Measurements from ENCODE around the gene STK38. TPM values are rescaled to one million over a fixed set of nuclear protein-coding genes. Genes with fewer than 3 reads are reported as not detected.
"Not testable (repeated sequence)": the region's sequence is repeated elsewhere in the genome, so short reads cannot be mapped to it uniquely, and the experiment has no call there.

The STK38 gene
- total RNA-seq, 2 donors from 2014 or later = 16.1 to 17.6 TPM

GRCh38 chr6:36578431-36578830 is 31.2 kb upstream of the STK38 start:
- Histone ChIP-seq H3K4me3 (no peak overlapping the region), H3K27ac (peak overlapping the region in 1 of 2 donors; percentile 57), H3K36me3 (no peaks in the 10 kb centered on the region), H3K27me3 (no peaks in the 10 kb centered on the region), H3K9me3 (no peaks in the 10 kb centered on the region), H3K4me1 (peaks cover 0 to 14% of the 10 kb centered on the region in 2 donors)
- TF ChIP-seq CTCF (IDR thresholded peaks at IDR 0.05) = no peak
- DNase-seq (ENCODE audit: low spot score) = no peak

- H3K27ac ChIP-seq = no peak overlapping the region
These were observed 30.8 kb upstream of the STK38 start for GRCh38 chr6:36578030-36578429.

GRCh38 chr6:36577301-36577700 is 30.0 kb upstream of the STK38 start:
- H3K4me3 ChIP-seq = no peak overlapping the region
- H3K27ac ChIP-seq = no peak overlapping the region
- peaks cover 0 to 14% of the 10 kb centered on the region in 2 donors for H3K4me1 ChIP-seq
- no peak for TF ChIP-seq CTCF (IDR thresholded peaks at IDR 0.05)
- H3K36me3 ChIP-seq = no peaks in the 10 kb centered on the region
- DNase-seq (ENCODE audit: low spot score) = no peak
- H3K9me3 ChIP-seq = no peaks in the 10 kb centered on the region
- H3K27me3 ChIP-seq = no peaks in the 10 kb centered on the region

More at GRCh38 chr6:36578030-36578429, 30.8 kb upstream of the STK38 start:
- no peak for DNase-seq (ENCODE audit: low spot score)
- Histone ChIP-seq H3K27me3 (no peaks in the 10 kb centered on the region), H3K9me3 (no peaks in the 10 kb centered on the region), H3K4me3 (no peak overlapping the region), H3K36me3 (no peaks in the 10 kb centered on the region), H3K4me1 (peaks cover 0 to 14% of the 10 kb centered on the region in 2 donors)
- no peak for TF ChIP-seq CTCF (IDR thresholded peaks at IDR 0.05)

GRCh38 chr6:36576578-36576977 is 29.3 kb upstream of the STK38 start:
- Histone ChIP-seq H3K27me3 (no peaks in the 10 kb centered on the region), H3K27ac (no peak overlapping the region), H3K9me3 (no peaks in the 10 kb centered on the region), H3K4me1 (peaks cover 0 to 14% of the 10 kb centered on the region in 2 donors), H3K36me3 (no peaks in the 10 kb centered on the region), H3K4me3 (no peak overlapping the region)
- no peak for DNase-seq (ENCODE audit: low spot score)
- TF ChIP-seq CTCF (IDR thresholded peaks at IDR 0.05) = no peak

GRCh38 chr6:36574679-36575078 is 27.4 kb upstream of the STK38 start:
- H3K9me3 ChIP-seq = no peaks in the 10 kb centered on the region
- peaks cover 0 to 6% of the 10 kb centered on the region in 2 donors for H3K4me1 ChIP-seq
- DNase-seq (ENCODE audit: low spot score) = no peak
- no peak for TF ChIP-seq CTCF (IDR thresholded peaks at IDR 0.05)
- no peak overlapping the region for H3K27ac ChIP-seq
- H3K27me3 ChIP-seq = no peaks in the 10 kb centered on the region
- H3K36me3 ChIP-seq = no peaks in the 10 kb centered on the region
- no peak overlapping the region for H3K4me3 ChIP-seq

- not testable (repeated sequence) for H3K27me3 ChIP-seq; H3K9me3 ChIP-seq; H3K27ac ChIP-seq; H3K36me3 ChIP-seq; H3K4me3 ChIP-seq; H3K4me1 ChIP-seq; DNase-seq (ENCODE audit: low spot score)
These were observed 25.4 kb upstream of the STK38 start for GRCh38 chr6:36572353-36573311.
